WTC11 (cell line): ENCODE data around the gene ZNF827. TPM values are rescaled to one million over a fixed set of nuclear protein-coding genes. Genes with fewer than 3 reads are reported as not detected.

Experiments
- ATAC-seq: fragments of 200-7000 bp; cut with Tn5 transposase; 2 replicates; pipeline ENCODE4 v1.10.0; 2021; ENCODE audit warnings: mild to moderate bottlenecking, moderate library complexity
- CTCF ChIA-PET: fragments of 300-600 bp; sonication (Branson Sonifier 250); formaldehyde crosslinking; loops from one replicate; lab custom pipeline; 2021; ENCODE audit warnings: antibody characterized with exemption; lab: Charles Lee
- POLR2A ChIA-PET: fragments of 350-600 bp; sonication (Branson Sonifier 250); formaldehyde crosslinking; loops from one replicate; lab custom pipeline; 2021; ENCODE audit warnings: antibody characterized with exemption; lab: Charles Lee
- DNase-seq: peaks from one replicate; pipeline ENCODE4 v3.0.0; 2021; ENCODE audit warnings: low spot score
- H3K27ac Mint-ChIP-seq: 2 replicates; pipeline ENCODE4 v1.8.0; 2021; ENCODE audit warnings: mixed read lengths
- H3K27me3 Mint-ChIP-seq: 2 replicates; pipeline ENCODE4 v1.8.0; 2021; ENCODE audit warnings: low read depth, mild to moderate bottlenecking, moderate library complexity, mixed read lengths
- H3K36me3 Mint-ChIP-seq: 2 replicates; pipeline ENCODE4 v1.8.0; 2021; ENCODE audit warnings: mixed read lengths
- H3K4me1 Mint-ChIP-seq: 2 replicates; pipeline ENCODE4 v1.8.0; 2022; ENCODE audit warnings: mixed read lengths
- H3K4me3 Mint-ChIP-seq: 2 replicates; pipeline ENCODE4 v1.8.0; 2021; ENCODE audit warnings: mild to moderate bottlenecking, moderate library complexity, mixed read lengths
- H3K9me3 Mint-ChIP-seq: 2 replicates; pipeline ENCODE4 v1.8.0; 2021; ENCODE audit warnings: mixed read lengths
- AFF4 ChIP-seq: sonication (generic); formaldehyde crosslinking; IDR thresholded peaks from 2 replicates; pipeline ENCODE4 v1.8.1; 2023; ENCODE audit warnings: mild to moderate bottlenecking, missing genetic modification reagents, borderline replicate concordance
- CREB1 ChIP-seq: sonication (generic); formaldehyde crosslinking; IDR thresholded peaks from 2 replicates; pipeline ENCODE4 v1.8.0; 2023; ENCODE audit warnings: mild to moderate bottlenecking, missing genetic modification reagents
- CTCF ChIP-seq: fragments of 200-600 bp; IDR thresholded peaks from 2 replicates; pipeline ENCODE4 v1.8.0; 2022; ENCODE audit warnings: antibody characterized with exemption
- E2F5 ChIP-seq: sonication (generic); formaldehyde crosslinking; IDR thresholded peaks from 2 replicates; pipeline ENCODE4 v1.8.1; 2022; ENCODE audit warnings: mild to moderate bottlenecking, moderate library complexity, missing genetic modification reagents
- FOXP1 ChIP-seq: sonication (generic); formaldehyde crosslinking; IDR thresholded peaks from 2 replicates; pipeline ENCODE4 v1.8.0; 2022; ENCODE audit warnings: missing genetic modification reagents, mild to moderate bottlenecking, moderate library complexity, borderline replicate concordance
- GTF2I ChIP-seq: fragments of 250-450 bp; sonication (Bioruptor Pico); conservative IDR thresholded peaks from 2 replicates; pipeline ENCODE4 v1.4.0; 2021; ENCODE audit warnings: mild to moderate bottlenecking
- IRF1 ChIP-seq: sonication (generic); formaldehyde crosslinking; IDR thresholded peaks from 2 replicates; pipeline ENCODE4 v1.8.0; 2023; ENCODE audit warnings: missing genetic modification reagents
- MAX ChIP-seq: sonication (generic); formaldehyde crosslinking; IDR thresholded peaks from 2 replicates; pipeline ENCODE4 v1.8.0; 2022; ENCODE audit warnings: mild to moderate bottlenecking, missing genetic modification reagents
- MXD4 ChIP-seq: fragments of 250-450 bp; sonication (Bioruptor Pico); IDR thresholded peaks from 2 replicates; pipeline ENCODE4 v1.8.0; 2021; ENCODE audit warnings: mild to moderate bottlenecking, moderate library complexity, borderline replicate concordance
- NR3C1 ChIP-seq: sonication (generic); formaldehyde crosslinking; conservative IDR thresholded peaks from 2 replicates; pipeline ENCODE4 v1.8.1; 2023; ENCODE audit warnings: low read depth, mild to moderate bottlenecking, missing genetic modification reagents
- PREB ChIP-seq: sonication (generic); formaldehyde crosslinking; IDR thresholded peaks from 2 replicates; pipeline ENCODE4 v1.8.1; 2022; ENCODE audit warnings: mild to moderate bottlenecking, missing genetic modification reagents, moderate library complexity, borderline replicate concordance
- RELA ChIP-seq: sonication (generic); formaldehyde crosslinking; IDR thresholded peaks from 2 replicates; pipeline ENCODE4 v1.8.1; 2022; ENCODE audit warnings: missing genetic modification reagents, mild to moderate bottlenecking, borderline replicate concordance
- ZBTB43 ChIP-seq: sonication (generic); formaldehyde crosslinking; IDR thresholded peaks from 2 replicates; pipeline ENCODE4 v1.8.1; 2023; ENCODE audit warnings: mild to moderate bottlenecking, missing genetic modification reagents
- ZNF263 ChIP-seq: sonication (generic); formaldehyde crosslinking; IDR thresholded peaks from 2 replicates; pipeline ENCODE4 v1.8.1; 2022; ENCODE audit warnings: low read depth, mild to moderate bottlenecking, moderate library complexity, missing genetic modification reagents
- ZNF317 ChIP-seq: sonication (generic); formaldehyde crosslinking; IDR thresholded peaks from 2 replicates; pipeline ENCODE4 v1.8.1; 2023; ENCODE audit warnings: low read depth, mild to moderate bottlenecking, moderate library complexity, missing genetic modification reagents, borderline replicate concordance
- ZNF396 ChIP-seq: fragments of 250-450 bp; sonication (Bioruptor Pico); IDR thresholded peaks from 2 replicates; pipeline ENCODE4 v1.8.0; 2021; ENCODE audit warnings: mild to moderate bottlenecking, moderate library complexity, borderline replicate concordance
- ZNF416 ChIP-seq: fragments of 250-450 bp; sonication (Bioruptor Pico); IDR thresholded peaks from 2 replicates; pipeline ENCODE4 v1.9.0; 2021; ENCODE audit warnings: mild to moderate bottlenecking, inconsistent platforms
- ZNF425 ChIP-seq: fragments of 250-450 bp; sonication (Bioruptor Pico); conservative IDR thresholded peaks from 2 replicates; pipeline ENCODE4 v1.9.0; 2021; ENCODE audit warnings: mild to moderate bottlenecking
- total RNA-seq: library from RNA; stranded (reverse); gene quantifications from 3 replicates; pipeline ENCODE4 v1.2.3, GENCODE V29; 2021

ZNF827 gene
- total RNA-seq, 1 experiment from 2014 or later = 25.6 TPM

GRCh38 chr4:145723336-145723735 lies 215.3 kb downstream of the ZNF827 start:
- CTCF ChIA-PET = interaction anchor here (1.0 to 1.1 kb wide), 2 partner anchors 19 to 39 kb away, joined by 3 read pairs; no protein-coding TSS in a partner anchor
- Mint-ChIP-seq H3K4me1 (peaks cover 10% of the 10 kb centered on the region), H3K27ac (no peak overlapping the region), H3K9me3 (peaks cover 30% of the 10 kb centered on the region), H3K36me3 (peaks cover 45% of the 10 kb centered on the region), H3K4me3 (no peak overlapping the region), H3K27me3 (no peaks in the 10 kb centered on the region; the same call in 1 of the 2 replicates)
- POLR2A ChIA-PET = interaction anchor here (1.2 kb wide), 1 partner anchor 10 kb away, joined by 3 read pairs; no protein-coding TSS in a partner anchor
- ATAC-seq (no peak), DNase-seq (no peak)
- TF ChIP-seq RELA (CRISPR knock-in tag) = no peak
- no peak for TF ChIP-seq FOXP1 (CRISPR knock-in tag)
- TF ChIP-seq GTF2I = no peak
- TF ChIP-seq CTCF = no peak
- TF ChIP-seq CREB1 (CRISPR knock-in tag) = no peak
- TF ChIP-seq ZNF416 (CRISPR knock-in tag) = no peak
- no peak for TF ChIP-seq MXD4 (CRISPR knock-in tag)
- no peak for TF ChIP-seq E2F5 (CRISPR knock-in tag)
- no peak for TF ChIP-seq PREB (CRISPR knock-in tag)
- no peak for TF ChIP-seq ZNF317 (CRISPR knock-in tag)
- no peak for TF ChIP-seq ZNF263 (CRISPR knock-in tag)
- no peak for TF ChIP-seq AFF4 (CRISPR knock-in tag)
- no peak for TF ChIP-seq MAX (CRISPR knock-in tag)
- no peak for TF ChIP-seq ZNF396 (CRISPR knock-in tag)
- TF ChIP-seq ZNF425 (CRISPR knock-in tag) = no peak
- no peak for TF ChIP-seq IRF1
- TF ChIP-seq ZBTB43 (CRISPR knock-in tag) = no peak
- TF ChIP-seq NR3C1 = no peak
